ENCODE measurements around the gene SEPHS2. TPM values are rescaled to one million over a fixed set of nuclear protein-coding genes. Genes with fewer than 3 reads are reported as not detected.
"Not testable (repeated sequence)": the region's sequence is repeated elsewhere in the genome, so short reads cannot be mapped to it uniquely, and the experiment has no call there.

The SEPHS2 gene
- total RNA-seq, 2 donors from 2014 or later: 93.3 to 156 TPM

GRCh38 chr16:30473231-30474073 is 27.8 kb upstream of the SEPHS2 start:
- no peak for TF ChIP-seq CTCF (IDR thresholded peaks at IDR 0.05)
- peak overlapping the region; percentile 70 for H3K27ac ChIP-seq
- H3K4me3 ChIP-seq: peak overlapping the region; percentile 23

GRCh38 chr16:30472328-30472942 is 26.8 kb upstream of the SEPHS2 start, which contains the start of gene ITGAL:
TSS of gene ITGAL (plus strand) at chr16:30472742. CDS start at chr16:30472838, 96 bp downstream.
- Histone ChIP-seq H3K4me1 (no peaks in the 10 kb centered on the region), H3K27me3 (no peaks in the 10 kb centered on the region), H3K9ac (ENCODE audit: low read depth in 2 of 2, low read length in 2 of 2) (peak within 1 kb of the TSS; percentile 43 to 58), H3K27ac (peak within 1 kb of the TSS; percentile 70), H3K36me3 (no peaks in the 10 kb centered on the region), H3K4me3 (peak within 1 kb of the TSS; percentile 23), H3K9me3 (no peaks in the 10 kb centered on the region)
- no peak for TF ChIP-seq CTCF (IDR thresholded peaks at IDR 0.05)
- intact Hi-C loops (cut with DNase I): no loop called here
- DNase-seq: peak; percentile 46

More at GRCh38 chr16:30473231-30474073, 27.8 kb upstream of the SEPHS2 start:
- Histone ChIP-seq H3K9ac (ENCODE audit: low read depth in 2 of 2, low read length in 2 of 2) (peak overlapping the region in 1 of 2 donors; percentile 58), H3K36me3 (no peaks in the 10 kb centered on the region), H3K9me3 (no peaks in the 10 kb centered on the region), H3K27me3 (no peaks in the 10 kb centered on the region), H3K4me1 (no peaks in the 10 kb centered on the region)
- intact Hi-C loops (cut with DNase I): no loop called here
- DNase-seq: no peak

GRCh38 chr16:30470632-30470995 is 24.9 kb upstream of the SEPHS2 start:
- H3K27ac ChIP-seq: no peak overlapping the region
- no peaks in the 10 kb centered on the region for H3K9me3 ChIP-seq
- H3K36me3 ChIP-seq: no peaks in the 10 kb centered on the region
- intact Hi-C loops (cut with DNase I): no loop called here
- no peaks in the 10 kb centered on the region for H3K4me1 ChIP-seq
- no peaks in the 10 kb centered on the region for H3K27me3 ChIP-seq
- TF ChIP-seq CTCF (IDR thresholded peaks at IDR 0.05): no peak
- H3K4me3 ChIP-seq: no peak overlapping the region
- H3K9ac ChIP-seq (ENCODE audit: low read depth in 2 of 2, low read length in 2 of 2): no peak overlapping the region
- DNase-seq: no peak

GRCh38 chr16:30470170-30470512 is 24.5 kb upstream of the SEPHS2 start:
- no peaks in the 10 kb centered on the region for H3K4me1 ChIP-seq
- no peak for DNase-seq
- no peaks in the 10 kb centered on the region for H3K36me3 ChIP-seq
- TF ChIP-seq CTCF (IDR thresholded peaks at IDR 0.05): no peak
- no peak overlapping the region for H3K9ac ChIP-seq (ENCODE audit: low read depth in 2 of 2, low read length in 2 of 2)
- H3K27me3 ChIP-seq: no peaks in the 10 kb centered on the region
- intact Hi-C loops (cut with DNase I): no loop called here
- H3K4me3 ChIP-seq: no peak overlapping the region
- H3K9me3 ChIP-seq: no peaks in the 10 kb centered on the region
- no peak overlapping the region for H3K27ac ChIP-seq

GRCh38 chr16:30464078-30464477 is 18.4 kb upstream of the SEPHS2 start:
- DNase-seq: no peak
- H3K9me3 ChIP-seq: no peaks in the 10 kb centered on the region
- no peaks in the 10 kb centered on the region for H3K27me3 ChIP-seq
- H3K4me3 ChIP-seq: no peak overlapping the region
- TF ChIP-seq CTCF (IDR thresholded peaks at IDR 0.05): no peak
- intact Hi-C loops (cut with DNase I): no loop called here
- no peaks in the 10 kb centered on the region for H3K36me3 ChIP-seq
- H3K4me1 ChIP-seq: no peaks in the 10 kb centered on the region
- H3K9ac ChIP-seq (ENCODE audit: low read depth in 2 of 2, low read length in 2 of 2): no peak overlapping the region
- no peak overlapping the region for H3K27ac ChIP-seq

- H3K27ac ChIP-seq; H3K9ac ChIP-seq (ENCODE audit: low read depth in 2 of 2, low read length in 2 of 2); H3K36me3 ChIP-seq; intact Hi-C loops (cut with DNase I); H3K27me3 ChIP-seq; DNase-seq; H3K4me1 ChIP-seq; H3K9me3 ChIP-seq; H3K4me3 ChIP-seq: not testable (repeated sequence)
These were observed 15.8 kb upstream of the SEPHS2 start for GRCh38 chr16:30461426-30461825.

Data from colonic mucosa (tissue), 4 donors.